ENCODE measurements around the gene XRCC4. TPM values are rescaled to one million over a fixed set of nuclear protein-coding genes. Genes with fewer than 3 reads are reported as not detected.

XRCC4 gene
- total and polyA plus RNA-seq, 2 of the 13 experiments (the other 11 are each of a cell fraction or from before 2014, with no cell fraction given): 2.8 to 12.6 TPM

DNA sequence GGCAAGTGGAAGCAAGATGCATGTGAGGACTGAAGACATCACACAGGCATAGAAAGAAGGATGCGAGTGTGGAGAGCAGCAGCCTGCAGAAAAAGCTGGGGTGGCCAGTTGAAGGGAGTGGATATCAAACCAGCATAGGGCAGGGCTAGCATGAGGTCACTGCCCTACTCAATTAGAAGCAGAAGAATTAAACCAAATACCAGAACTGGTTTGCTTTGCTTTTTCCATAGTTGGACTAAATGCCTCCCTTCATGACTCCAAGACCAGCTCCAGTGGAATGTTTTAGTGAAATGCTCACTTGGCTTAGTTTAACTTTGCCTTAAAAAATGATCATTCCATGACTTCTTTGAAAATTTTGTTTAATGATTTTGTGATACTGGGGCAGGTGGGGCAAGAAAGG is 46.0 kb upstream of the XRCC4 start (continued):
- TF ChIP-seq ZNF646 (CRISPR knock-in tag; IDR thresholded peaks at IDR 0.05) (no peak), ZNF260 (CRISPR knock-in tag; IDR thresholded peaks at IDR 0.05; ENCODE audit: borderline replicate concordance, low read depth) (no peak), SIN3A (IDR thresholded peaks at IDR 0.05; ENCODE audit: borderline replicate concordance, low read depth, low read length) (no peak), NFIC (IDR thresholded peaks at IDR 0.05; ENCODE audit: low read length) (no peak), SETDB1 (CRISPR knock-in tag; IDR thresholded peaks at IDR 0.05; ENCODE audit: borderline replicate concordance) (no peak), ZNF841 (CRISPR knock-in tag; IDR thresholded peaks at IDR 0.05; ENCODE audit: borderline replicate concordance) (no peak), RNF2 (conservative IDR thresholded peaks at IDR 0.05; ENCODE audit: low read depth) (no peak), BRD4 (CRISPR knock-in tag; IDR thresholded peaks at IDR 0.05) (no peak), ZNF431 (CRISPR knock-in tag; IDR thresholded peaks at IDR 0.05; ENCODE audit: borderline replicate concordance, low read depth) (no peak)
